ENCODE results near the gene COL6A3.
A peak's percentile ranks its signal among the peaks of the same experiment; 100 is the strongest.

Gene COL6A3

GRCh38 chr2:237444071-237444470 is 30.1 kb upstream of the COL6A3 start:
- DNase-seq (ENCODE audit: low spot score), result no peak

GRCh38 chr2:237441605-237442274 is 27.8 kb upstream of the COL6A3 start:
- DNase-seq (ENCODE audit: low spot score), result no peak

GRCh38 chr2:237440819-237441281 is 26.9 kb upstream of the COL6A3 start:
- no peak for DNase-seq (ENCODE audit: low spot score)

DNA sequence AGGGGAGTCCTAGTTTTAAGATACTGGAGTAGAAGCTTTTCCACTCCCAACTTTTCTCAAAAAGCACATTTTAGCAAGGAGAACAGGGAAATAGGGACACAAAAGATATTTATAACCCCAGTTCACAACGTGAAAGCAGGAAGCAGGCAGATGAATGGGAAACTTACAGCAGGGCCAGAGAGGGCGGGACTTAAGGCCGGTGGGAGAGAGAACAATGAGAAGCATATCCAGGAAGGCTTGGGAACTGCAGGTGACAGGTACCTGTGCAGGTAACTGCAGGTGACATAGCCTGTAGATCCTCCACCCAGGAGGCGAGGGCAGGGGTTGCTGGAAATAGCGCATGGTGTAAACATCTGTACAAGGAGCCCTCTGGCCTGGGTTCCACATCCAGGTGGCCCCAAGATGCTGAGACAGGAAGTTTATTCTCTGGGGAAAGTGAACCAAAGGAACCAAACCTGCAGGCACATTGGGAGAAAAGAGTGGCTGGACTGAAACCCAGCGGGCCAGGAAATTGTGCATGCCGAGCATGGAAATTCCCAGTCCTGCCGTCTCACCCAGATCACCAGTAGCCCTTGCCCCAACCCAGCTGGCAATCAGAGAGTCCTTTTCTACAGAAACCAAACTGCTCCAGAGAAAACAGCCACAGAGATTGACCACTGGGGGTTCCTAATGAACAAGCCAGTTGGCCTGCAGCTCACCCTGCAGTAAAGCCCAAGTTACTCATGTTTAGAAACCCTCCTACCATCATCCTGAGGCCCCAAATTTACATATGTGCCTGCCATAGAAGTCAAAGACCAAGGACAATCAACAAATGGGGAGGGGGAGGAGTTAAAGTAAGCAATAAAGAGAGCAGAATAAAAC is 24.3 kb upstream of the COL6A3 start:
- peak; percentile 7 for DNase-seq (ENCODE audit: low spot score)

DNA sequence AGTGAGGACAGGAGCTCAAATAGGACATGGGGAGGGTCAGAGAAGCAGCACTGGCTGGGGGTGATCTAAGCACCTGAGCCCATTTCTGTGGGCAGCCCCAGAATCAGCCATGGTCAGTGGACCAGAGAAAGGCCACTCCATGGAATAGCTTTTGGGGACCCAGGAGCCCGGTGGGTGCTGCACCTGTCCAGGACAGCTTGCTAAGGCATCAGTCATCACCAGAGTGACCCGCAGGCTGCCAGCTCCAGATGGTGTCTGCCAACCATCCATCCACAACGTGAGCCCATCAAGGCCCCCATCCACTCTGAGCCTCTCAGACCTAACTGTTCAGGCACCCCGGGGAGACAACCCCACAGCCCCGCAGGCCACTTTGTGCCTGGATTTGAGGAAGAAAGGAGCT is 23.6 kb upstream of the COL6A3 start:
- no peak for DNase-seq (ENCODE audit: low spot score)

- DNase-seq (ENCODE audit: low spot score), result no peak
Measured at GRCh38 chr2:237435844-237436587, 22.1 kb upstream of the COL6A3 start.

DNA sequence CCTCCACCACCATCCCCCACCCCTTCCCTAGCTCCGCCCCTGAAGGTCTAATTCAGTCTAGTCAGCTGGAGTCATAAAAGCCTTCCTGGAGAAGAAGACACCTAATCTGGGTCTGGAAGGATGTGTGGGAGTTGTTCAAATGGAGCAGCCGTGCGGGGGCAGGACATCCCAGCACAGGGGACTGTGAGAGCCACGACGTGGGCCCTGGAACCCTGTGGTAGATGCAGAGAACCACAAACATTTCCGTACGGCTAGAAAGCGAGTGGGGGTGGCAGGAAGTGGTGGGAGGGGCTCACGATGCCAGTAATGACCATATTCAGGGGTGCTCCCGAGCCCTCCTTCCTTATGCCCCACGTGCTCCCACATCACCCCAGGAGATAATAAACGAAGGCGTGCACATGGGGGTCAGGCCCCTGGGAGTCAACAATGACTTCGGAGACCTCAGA is 20.9 kb upstream of the COL6A3 start:
- no peak for DNase-seq (ENCODE audit: low spot score)

DNA sequence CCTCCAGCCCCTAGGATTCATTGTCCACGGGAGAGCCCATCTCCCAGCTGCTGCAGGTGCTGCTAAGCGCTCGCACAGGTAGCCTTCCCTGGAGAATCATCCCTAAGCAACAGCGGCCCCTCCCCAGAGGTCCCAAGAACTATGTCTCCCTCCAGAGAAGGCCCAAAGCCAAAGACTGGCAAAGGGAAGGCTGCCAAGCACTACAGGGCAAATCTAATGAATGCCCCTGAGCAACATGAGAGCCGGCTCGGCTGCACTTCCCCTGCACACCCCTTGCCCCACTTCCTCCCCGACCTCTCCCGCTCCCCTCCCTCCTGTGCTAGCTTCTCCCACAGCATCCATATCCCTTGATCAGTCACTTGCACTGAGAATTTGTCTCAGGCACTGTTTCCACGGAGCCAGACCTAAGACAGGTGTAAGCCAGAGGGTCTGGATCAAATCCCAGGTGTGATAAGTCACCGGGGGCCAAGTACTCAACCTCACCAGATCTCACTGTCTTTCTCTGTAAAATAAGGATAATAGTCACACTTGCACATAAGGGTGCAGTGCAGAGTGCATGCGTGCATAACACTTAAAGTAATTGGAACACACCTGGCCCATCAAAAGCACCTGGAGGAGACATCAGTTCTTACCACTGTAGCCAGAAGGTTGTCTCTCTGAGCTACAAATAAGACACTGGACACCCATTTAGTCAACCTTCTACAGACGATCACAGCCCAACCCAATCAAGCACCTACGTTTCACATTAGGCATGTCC is 20.1 kb upstream of the COL6A3 start:
- no peak for DNase-seq (ENCODE audit: low spot score)

- peak; percentile 48 for DNase-seq (ENCODE audit: low spot score)
Measured at GRCh38 chr2:237432484-237433092, 18.6 kb upstream of the COL6A3 start.

DNA sequence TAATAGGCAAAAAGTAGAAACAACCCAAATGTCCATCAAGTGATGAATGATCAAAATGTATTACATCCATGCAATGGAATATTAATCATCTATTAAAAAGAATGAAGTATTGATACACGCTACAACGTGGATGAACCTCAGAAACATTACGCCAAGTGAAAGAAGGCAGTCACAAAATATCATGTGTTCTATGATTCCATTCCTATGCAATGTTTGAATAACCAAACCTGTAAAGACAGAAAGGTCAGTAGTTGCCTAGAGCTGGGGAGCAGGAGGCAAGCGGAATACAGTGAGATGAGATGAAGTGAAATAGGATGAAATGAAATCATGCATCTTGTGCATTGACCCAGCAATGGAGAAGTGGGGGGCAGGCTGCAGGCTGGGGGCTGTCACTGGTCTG is 17.9 kb upstream of the COL6A3 start:
- DNase-seq (ENCODE audit: low spot score), result no peak

DNA sequence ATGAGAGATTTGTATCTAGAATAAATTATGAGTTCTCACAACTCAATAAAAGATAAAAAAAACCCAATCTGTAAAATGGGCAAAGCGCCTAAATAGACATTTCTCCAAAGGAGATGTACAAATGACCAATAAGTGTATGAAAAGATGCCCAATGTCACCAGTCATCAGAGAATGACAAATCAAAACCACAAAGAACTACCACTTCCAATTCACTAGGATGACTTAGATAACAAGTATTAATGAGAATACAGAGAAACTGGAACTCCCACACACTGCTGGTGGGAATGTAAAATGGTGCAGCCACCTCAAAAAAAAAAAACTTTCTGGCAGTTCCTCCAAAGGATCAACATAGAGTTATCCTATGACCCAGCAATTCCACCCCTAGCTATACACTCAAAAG is 17.4 kb upstream of the COL6A3 start:
- peak; percentile 35 for DNase-seq (ENCODE audit: low spot score)

GRCh38 chr2:237430861-237431260 is 16.9 kb upstream of the COL6A3 start:
- DNase-seq (ENCODE audit: low spot score), result no peak

DNA sequence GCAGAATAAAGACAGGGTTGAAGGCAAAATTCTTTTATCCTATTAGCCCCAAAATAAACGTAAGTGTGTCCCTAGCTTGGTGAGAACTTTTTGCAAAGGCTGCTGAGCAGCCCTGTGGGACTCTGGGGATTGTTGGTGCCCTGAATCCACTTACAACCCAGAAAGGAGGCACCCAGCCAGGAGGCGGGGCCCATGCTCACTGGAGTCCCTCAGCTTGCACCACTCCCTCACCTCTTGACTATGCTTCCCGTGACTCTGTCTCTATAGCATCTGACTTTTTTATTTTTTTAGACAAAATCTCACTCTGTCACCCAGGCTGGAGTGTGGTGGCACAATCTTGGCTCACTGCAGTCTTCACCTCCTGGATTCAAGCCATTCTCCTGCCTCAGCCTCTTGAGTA is 15.8 kb upstream of the COL6A3 start:
- no peak for DNase-seq (ENCODE audit: low spot score)

GRCh38 chr2:237427769-237428506 is 14.0 kb upstream of the COL6A3 start:
- DNase-seq (ENCODE audit: low spot score), result no peak

GRCh38 chr2:237426517-237426916 is 12.6 kb upstream of the COL6A3 start:
- DNase-seq (ENCODE audit: low spot score), result no peak

DNA sequence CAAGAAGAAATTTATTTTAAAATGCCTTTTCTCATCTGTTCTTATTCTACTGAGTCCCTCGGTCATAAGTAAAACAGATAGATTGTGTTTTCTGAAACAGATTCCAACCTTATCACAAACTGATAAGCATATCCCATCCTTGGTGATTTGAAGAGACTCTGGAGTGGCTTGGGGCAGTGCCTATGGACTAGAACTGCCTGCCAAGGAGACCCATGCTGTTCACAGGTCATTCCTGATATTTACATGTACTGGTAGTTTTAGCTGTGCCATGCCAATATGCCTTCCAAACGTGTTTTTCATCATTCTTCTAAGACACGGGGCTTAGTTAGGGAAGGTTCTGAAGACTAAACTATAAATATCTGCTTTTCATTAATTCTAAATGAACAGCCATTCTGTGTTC is 11.4 kb upstream of the COL6A3 start:
- DNase-seq (ENCODE audit: low spot score), result no peak

- no peak for DNase-seq (ENCODE audit: low spot score)
Measured at GRCh38 chr2:237424544-237424943, 10.6 kb upstream of the COL6A3 start.

- no peak for DNase-seq (ENCODE audit: low spot score)
Measured at GRCh38 chr2:237423891-237424290, 9.9 kb upstream of the COL6A3 start.

DNA sequence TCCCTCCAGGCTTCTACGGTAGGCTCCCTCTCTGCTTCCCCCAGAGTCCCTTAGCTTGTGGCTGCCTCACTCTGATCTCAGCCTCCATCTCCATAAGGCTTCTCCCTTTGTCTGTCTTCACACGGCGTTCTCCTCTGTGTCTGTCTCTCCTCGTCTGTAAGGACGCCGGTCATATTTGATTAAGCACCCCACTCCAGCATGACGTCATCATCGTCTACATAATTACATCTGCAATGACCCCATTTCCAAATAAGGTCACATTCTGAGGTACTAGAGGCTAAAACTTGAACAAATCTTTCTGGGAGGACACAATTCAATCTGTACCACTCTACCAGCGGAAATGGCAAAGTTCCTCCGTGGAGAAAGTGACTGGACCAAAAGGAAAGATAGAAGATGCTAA is 8.3 kb upstream of the COL6A3 start:
- no peak for DNase-seq (ENCODE audit: low spot score)

- peak; percentile 31 for DNase-seq (ENCODE audit: low spot score)
Measured at GRCh38 chr2:237421542-237422116, 7.7 kb upstream of the COL6A3 start.

All from RKO (cell line).